HG03280 (cell line): ENCODE measurements around the gene FHIT.
"Not testable (repeated sequence)": the region's sequence is repeated elsewhere in the genome, so short reads cannot be mapped to it uniquely, and the experiment has no call there.

ENCODE experiments used
- ATAC-seq: cut with Tn5 transposase; IDR thresholded peaks from one replicate; pipeline ENCODE4 v1.9.1; 2021; ENCODE audit warnings: mild to moderate bottlenecking, moderate library complexity; ENCODE audit not compliant: unreplicated experiment

The FHIT gene

GRCh38 chr3:60948488-60948887, 302.8 kb downstream of the FHIT start:
- ATAC-seq, result no peak

- no peak for ATAC-seq
Observed at GRCh38 chr3:60935709-60936108, 315.5 kb downstream of the FHIT start.

- no peak for ATAC-seq
Observed at GRCh38 chr3:60933824-60934223, 317.4 kb downstream of the FHIT start.

- ATAC-seq, result no peak
Observed at GRCh38 chr3:60932643-60933042, 318.6 kb downstream of the FHIT start.

- ATAC-seq, result no peak
Observed at GRCh38 chr3:60932170-60932569, 319.1 kb downstream of the FHIT start.

- ATAC-seq, result peak; percentile 57
Observed at GRCh38 chr3:60931452-60931851, 319.8 kb downstream of the FHIT start.

- ATAC-seq, result no peak
Observed at GRCh38 chr3:60920519-60920918, 330.7 kb downstream of the FHIT start.

GRCh38 chr3:60919296-60919695, 332.0 kb downstream of the FHIT start:
- ATAC-seq, result no peak

- ATAC-seq, result no peak
Observed at GRCh38 chr3:60917141-60917540, 334.1 kb downstream of the FHIT start.

- no peak for ATAC-seq
Observed at GRCh38 chr3:60916546-60916945, 334.7 kb downstream of the FHIT start.

GRCh38 chr3:60913474-60913873, 337.8 kb downstream of the FHIT start:
- ATAC-seq, result no peak

GRCh38 chr3:60912876-60913275, 338.4 kb downstream of the FHIT start:
- ATAC-seq, result no peak

- ATAC-seq, result no peak
Observed at GRCh38 chr3:60912142-60912541, 339.1 kb downstream of the FHIT start.

- no peak for ATAC-seq
Observed at GRCh38 chr3:60909526-60909925, 341.7 kb downstream of the FHIT start.

- no peak for ATAC-seq
Observed at GRCh38 chr3:60906283-60906682, 345.0 kb downstream of the FHIT start.

GRCh38 chr3:60898321-60898720, 352.9 kb downstream of the FHIT start:
- no peak for ATAC-seq

GRCh38 chr3:60893946-60894345, 357.3 kb downstream of the FHIT start:
- ATAC-seq, result no peak

GRCh38 chr3:60890226-60890625, 361.0 kb downstream of the FHIT start:
- ATAC-seq, result no peak

GRCh38 chr3:60888952-60889351, 362.3 kb downstream of the FHIT start:
- ATAC-seq, result not testable (repeated sequence)

GRCh38 chr3:60887574-60887973, 363.7 kb downstream of the FHIT start:
- ATAC-seq, result no peak

- no peak for ATAC-seq
Observed at GRCh38 chr3:60886518-60886917, 364.7 kb downstream of the FHIT start.

GRCh38 chr3:60884005-60884404, 367.2 kb downstream of the FHIT start:
- ATAC-seq, result no peak

GRCh38 chr3:60877188-60877587, 374.1 kb downstream of the FHIT start:
- no peak for ATAC-seq

- no peak for ATAC-seq
Observed at GRCh38 chr3:60870396-60870795, 380.9 kb downstream of the FHIT start.
